GM13977 (cell line): ENCODE results near the gene OPRM1.

Experiments
- DNase-seq: peaks from one replicate; pipeline ENCODE4 v3.0.0; 2012; ENCODE audit warnings: low spot score
- in situ Hi-C: fragments of 300-500 bp; cut with MboI; formaldehyde crosslinking; loops from one replicate; pipeline ENCODE4 v1.12.0; 2022; ENCODE audit warnings: low sequenced_read_pairs, low pct_unique_long_range_greater_than_20kb, mixed read lengths, inconsistent platforms; ENCODE audit not compliant: unreplicated experiment
- TF ChIP-seq, protein P1 (sequence below): IDR thresholded peaks from 2 replicates; pipeline ENCODE4 v1.5.1; 2012; ENCODE audit warnings: mild to moderate bottlenecking, control low read depth; ENCODE audit not compliant: insufficient read depth; ENCODE audit errors: extremely low read depth, missing control alignments

The OPRM1 gene

DNA sequence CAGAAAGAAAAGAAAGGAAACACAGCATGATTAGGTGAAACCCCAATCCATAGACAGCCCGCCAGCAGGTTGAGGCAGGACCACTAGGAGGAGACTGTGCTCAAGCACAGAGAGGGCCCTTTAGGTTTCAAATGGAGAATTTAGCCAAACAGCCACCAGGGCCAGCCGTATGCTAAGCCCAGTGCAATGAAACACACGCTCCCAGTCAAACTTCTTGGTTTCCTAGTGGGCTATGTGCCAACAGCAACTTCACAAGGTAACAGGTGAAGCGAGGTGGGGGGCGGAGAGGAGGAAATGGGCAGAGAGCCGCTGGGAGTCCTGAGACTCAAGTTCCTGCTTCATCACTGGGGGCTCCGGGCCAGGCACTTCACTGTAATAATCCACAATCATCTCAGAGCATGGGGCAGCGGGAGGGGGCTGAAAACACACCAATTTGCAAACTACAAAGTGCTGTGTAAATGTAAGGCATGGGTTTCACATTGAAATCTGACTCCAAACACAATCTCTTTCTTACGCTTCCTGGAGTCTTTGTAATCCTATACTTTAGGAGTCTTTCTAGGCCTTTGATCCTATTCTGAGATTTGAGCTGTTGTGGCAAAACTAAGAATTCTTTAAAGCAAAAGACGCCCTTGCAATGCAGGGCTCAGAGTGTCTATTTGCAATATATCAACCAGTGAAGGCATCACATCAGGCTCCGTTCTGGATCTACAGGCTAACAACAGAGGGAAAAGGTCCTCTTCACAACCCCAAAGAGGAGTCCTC, 117.3 kb downstream of the OPRM1 start:
- DNase-seq: peak; percentile 20
- TF ChIP-seq, protein P1, sequence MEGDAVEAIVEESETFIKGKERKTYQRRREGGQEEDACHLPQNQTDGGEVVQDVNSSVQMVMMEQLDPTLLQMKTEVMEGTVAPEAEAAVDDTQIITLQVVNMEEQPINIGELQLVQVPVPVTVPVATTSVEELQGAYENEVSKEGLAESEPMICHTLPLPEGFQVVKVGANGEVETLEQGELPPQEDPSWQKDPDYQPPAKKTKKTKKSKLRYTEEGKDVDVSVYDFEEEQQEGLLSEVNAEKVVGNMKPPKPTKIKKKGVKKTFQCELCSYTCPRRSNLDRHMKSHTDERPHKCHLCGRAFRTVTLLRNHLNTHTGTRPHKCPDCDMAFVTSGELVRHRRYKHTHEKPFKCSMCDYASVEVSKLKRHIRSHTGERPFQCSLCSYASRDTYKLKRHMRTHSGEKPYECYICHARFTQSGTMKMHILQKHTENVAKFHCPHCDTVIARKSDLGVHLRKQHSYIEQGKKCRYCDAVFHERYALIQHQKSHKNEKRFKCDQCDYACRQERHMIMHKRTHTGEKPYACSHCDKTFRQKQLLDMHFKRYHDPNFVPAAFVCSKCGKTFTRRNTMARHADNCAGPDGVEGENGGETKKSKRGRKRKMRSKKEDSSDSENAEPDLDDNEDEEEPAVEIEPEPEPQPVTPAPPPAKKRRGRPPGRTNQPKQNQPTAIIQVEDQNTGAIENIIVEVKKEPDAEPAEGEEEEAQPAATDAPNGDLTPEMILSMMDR: peak; percentile 62
- in situ Hi-C loops: loop anchor here (5.0 to 25.0 kb wide), 3 partner anchors 121 to 506 kb away; no protein-coding TSS in a partner anchor

DNA sequence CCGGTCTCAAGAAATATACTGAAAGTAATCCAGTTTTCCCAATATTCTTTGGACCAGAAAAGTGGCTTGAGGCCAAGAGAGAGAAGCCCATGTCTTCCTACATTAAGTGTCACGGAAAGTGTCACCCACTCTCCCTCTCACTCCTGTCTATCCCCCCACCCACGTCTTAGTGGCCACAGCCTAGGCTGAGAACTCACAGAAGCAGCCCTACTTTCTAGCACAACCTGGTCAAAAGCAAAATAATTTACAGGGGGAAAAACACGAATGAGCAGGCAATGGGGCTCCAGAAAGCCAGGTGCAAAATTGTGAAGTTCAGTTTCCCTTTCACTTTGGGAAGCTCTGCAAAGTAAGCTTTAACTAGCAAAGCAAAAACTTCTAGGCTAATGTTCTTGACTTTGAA, 118.0 kb downstream of the OPRM1 start:
- TF ChIP-seq, protein P1: no peak
- peak; percentile 7 for DNase-seq
- in situ Hi-C loops: loop anchor here (5.0 to 25.0 kb wide), 3 partner anchors 120 to 505 kb away; no protein-coding TSS in a partner anchor

DNA sequence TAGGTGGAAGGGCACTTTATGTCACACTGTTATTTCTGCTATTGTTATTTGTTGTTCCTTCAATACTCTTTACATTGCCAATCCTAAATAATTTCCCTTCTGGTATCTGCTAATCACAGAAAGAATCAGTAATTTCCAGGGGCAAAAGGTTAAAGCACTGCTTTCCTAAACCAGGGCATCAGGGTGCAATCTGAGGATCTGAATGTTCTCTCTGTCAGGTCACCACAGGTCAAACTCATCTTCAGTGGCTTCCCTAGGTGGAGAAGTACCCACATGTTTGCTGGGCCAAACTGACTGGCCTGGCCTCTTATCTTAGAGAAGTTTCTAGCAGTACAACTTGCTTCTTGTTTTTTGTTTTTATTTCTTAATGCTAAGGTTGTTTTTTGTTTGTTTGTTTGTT, 118.7 kb downstream of the OPRM1 start:
- no peak for DNase-seq
- in situ Hi-C loops: loop anchor here (5.0 to 25.0 kb wide), 3 partner anchors 120 to 505 kb away; no protein-coding TSS in a partner anchor
- TF ChIP-seq, protein P1: no peak

DNA sequence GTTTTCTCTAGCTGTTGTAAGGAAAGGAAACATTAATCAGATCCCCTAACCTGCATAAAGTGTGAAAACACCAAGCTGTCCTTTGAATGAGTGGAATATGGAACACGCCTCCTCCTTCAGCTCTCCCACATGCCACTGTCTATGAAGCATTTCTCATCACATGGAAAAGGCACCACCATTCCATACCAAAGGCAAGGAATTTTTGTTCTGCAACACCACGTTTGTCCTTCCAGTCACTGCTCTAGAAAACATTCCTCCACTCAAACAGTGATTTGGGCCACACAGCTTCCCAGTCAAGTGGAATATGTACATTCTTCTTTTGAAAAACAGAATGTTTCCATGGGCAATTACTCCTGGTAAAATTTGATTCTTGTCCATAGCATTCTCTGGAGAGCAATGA, 120.1 kb downstream of the OPRM1 start:
- no peak for DNase-seq
- in situ Hi-C loops: loop anchor here (5.0 to 25.0 kb wide), 3 partner anchors 118 to 503 kb away; no protein-coding TSS in a partner anchor
- TF ChIP-seq, protein P1: no peak

DNA sequence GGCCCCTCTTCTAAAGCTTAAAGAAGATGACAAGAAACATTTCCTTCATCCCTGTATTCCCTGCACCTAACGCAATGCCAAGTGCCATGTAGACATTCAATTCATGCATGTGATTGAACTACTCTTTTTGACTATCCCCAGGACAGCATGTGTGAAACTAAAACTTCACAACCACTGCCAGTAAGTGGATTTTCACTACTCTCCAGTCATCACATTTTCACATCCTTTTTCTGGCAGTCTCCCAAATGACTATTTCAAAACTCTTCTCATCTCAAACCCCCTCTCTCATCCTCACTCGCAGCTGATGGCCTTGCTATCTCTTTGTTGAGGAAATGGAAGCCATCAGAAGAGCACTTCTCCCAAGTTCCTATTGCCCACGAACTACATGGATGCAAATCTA, 122.6 kb downstream of the OPRM1 start:
- in situ Hi-C loops: loop anchor here (25.0 kb wide), 1 partner anchor 501 kb away; no protein-coding TSS in a partner anchor
- DNase-seq: peak; percentile 27
- TF ChIP-seq, protein P1: no peak

DNA sequence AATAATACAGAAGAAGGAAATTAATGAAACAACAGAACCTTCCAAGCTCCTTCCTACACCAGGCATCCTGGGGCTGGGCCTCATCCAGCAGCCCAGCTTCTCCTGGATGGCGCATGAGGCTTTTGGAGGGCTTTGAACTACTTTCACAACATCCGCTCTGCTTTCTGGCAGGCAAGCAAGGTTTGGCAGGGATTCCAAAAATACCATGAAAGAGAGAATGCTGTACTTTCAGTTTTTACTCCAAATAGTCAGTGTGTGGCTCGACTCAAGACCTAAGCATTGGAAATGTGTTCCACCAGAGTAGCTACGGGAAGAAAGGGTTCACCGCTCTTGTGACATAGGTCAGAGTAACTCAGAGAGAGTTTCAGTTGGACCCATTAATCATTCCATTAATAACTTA, 125.4 kb downstream of the OPRM1 start:
- in situ Hi-C loops: loop anchor here (25.0 kb wide), 1 partner anchor 498 kb away; no protein-coding TSS in a partner anchor
- no peak for DNase-seq
- TF ChIP-seq, protein P1: no peak
